Measurements from ENCODE around the gene PROSER3.
"Not testable (repeated sequence)": the region's sequence is repeated elsewhere in the genome, so short reads cannot be mapped to it uniquely, and the experiment has no call there.

Gene PROSER3

DNA sequence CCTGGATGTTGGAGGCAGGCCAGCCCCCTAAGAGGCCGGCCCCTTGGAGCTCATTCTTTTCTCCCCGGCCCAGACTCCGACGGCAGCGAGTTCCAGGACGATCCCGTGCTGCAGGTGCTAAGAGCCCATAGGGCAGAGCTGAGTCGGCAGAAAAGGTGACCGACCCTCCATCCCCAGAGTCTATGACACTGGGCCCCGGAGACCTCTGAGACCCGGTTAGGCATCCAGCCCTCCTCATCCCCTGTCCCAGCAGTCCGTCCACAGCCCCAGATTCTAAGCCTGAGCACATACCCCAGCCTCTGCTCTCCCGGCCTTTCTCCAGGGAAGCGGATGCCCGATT is 10.1 kb downstream of the PROSER3 start:
- in situ Hi-C loops (cut with MboI; ENCODE audit: low pct_unique_long_range_greater_than_20kb, low sequenced_read_pairs, unreplicated experiment) = no loop called here
- no peak for DNase-seq (ENCODE audit: low spot score)
- TF ChIP-seq CTCF (IDR thresholded peaks at IDR 0.05; ENCODE audit: extremely low read depth, insufficient read depth, missing control alignments) = no peak

GRCh38 chr19:35772362-35772761 is 14.4 kb downstream of the PROSER3 start:
- in situ Hi-C loops (cut with MboI; ENCODE audit: low pct_unique_long_range_greater_than_20kb, low sequenced_read_pairs, unreplicated experiment); DNase-seq (ENCODE audit: low spot score): not testable (repeated sequence)

GRCh38 chr19:35773020-35773806 is 15.2 kb downstream of the PROSER3 start:
- TF ChIP-seq CTCF (IDR thresholded peaks at IDR 0.05; ENCODE audit: extremely low read depth, insufficient read depth, missing control alignments) = no peak
- no peak for DNase-seq (ENCODE audit: low spot score)
- in situ Hi-C loops (cut with MboI; ENCODE audit: low pct_unique_long_range_greater_than_20kb, low sequenced_read_pairs, unreplicated experiment) = no loop called here

DNA sequence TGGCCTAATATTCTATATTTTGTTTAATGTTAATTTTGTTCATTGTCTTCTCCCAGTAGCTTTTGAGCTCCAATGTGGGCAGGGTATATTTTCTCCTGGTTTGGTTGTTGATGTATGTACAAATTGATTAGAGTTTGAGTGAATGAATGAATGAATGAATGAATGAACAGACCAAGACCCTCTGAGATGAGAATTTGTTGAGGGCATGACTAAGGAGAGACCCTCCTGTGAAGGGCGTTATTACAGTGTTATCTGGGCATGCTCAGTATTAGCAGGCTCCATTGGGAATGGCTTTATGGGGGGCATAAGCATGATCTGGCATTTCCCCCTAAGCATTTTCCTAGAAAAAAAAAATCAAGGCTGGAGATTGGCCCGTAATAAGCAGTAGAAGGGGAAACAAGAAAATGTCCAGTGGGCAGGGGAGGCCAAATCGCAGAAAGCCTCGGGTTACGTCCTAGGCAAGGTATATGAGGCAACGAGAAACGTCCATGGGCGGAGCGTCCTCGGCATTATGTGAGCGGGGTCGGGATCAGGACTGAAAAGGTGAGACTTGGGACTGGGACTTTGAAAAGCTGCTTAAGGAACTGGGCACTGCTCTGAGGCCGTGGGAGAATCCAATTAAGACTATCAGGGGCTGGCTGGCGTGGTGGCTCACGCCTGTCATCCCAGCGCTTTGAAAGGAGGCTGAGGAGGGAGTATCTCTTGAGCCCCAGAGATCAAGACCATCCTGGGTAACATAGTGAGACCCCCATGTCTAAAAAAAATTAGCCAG is 16.5 kb downstream of the PROSER3 start:
- in situ Hi-C loops (cut with MboI; ENCODE audit: low pct_unique_long_range_greater_than_20kb, low sequenced_read_pairs, unreplicated experiment) = no loop called here
- no peak for TF ChIP-seq CTCF (IDR thresholded peaks at IDR 0.05; ENCODE audit: extremely low read depth, insufficient read depth, missing control alignments)
- no peak for DNase-seq (ENCODE audit: low spot score)

DNA sequence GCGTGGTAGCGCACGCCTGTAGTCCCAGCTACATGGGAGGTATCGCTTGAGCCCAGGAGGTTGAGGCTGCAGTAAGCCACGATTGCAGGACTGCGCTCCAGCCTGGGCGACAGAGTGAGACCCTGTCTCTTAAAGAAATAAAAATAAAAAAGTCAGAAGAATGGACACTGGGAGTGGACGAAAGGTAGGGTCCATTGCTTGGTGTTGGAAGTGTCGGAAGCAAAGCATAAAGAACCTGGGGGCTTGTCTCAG is 17.0 kb downstream of the PROSER3 start:
- TF ChIP-seq CTCF (IDR thresholded peaks at IDR 0.05; ENCODE audit: extremely low read depth, insufficient read depth, missing control alignments) = no peak
- in situ Hi-C loops (cut with MboI; ENCODE audit: low pct_unique_long_range_greater_than_20kb, low sequenced_read_pairs, unreplicated experiment) = no loop called here
- DNase-seq (ENCODE audit: low spot score) = no peak

DNA sequence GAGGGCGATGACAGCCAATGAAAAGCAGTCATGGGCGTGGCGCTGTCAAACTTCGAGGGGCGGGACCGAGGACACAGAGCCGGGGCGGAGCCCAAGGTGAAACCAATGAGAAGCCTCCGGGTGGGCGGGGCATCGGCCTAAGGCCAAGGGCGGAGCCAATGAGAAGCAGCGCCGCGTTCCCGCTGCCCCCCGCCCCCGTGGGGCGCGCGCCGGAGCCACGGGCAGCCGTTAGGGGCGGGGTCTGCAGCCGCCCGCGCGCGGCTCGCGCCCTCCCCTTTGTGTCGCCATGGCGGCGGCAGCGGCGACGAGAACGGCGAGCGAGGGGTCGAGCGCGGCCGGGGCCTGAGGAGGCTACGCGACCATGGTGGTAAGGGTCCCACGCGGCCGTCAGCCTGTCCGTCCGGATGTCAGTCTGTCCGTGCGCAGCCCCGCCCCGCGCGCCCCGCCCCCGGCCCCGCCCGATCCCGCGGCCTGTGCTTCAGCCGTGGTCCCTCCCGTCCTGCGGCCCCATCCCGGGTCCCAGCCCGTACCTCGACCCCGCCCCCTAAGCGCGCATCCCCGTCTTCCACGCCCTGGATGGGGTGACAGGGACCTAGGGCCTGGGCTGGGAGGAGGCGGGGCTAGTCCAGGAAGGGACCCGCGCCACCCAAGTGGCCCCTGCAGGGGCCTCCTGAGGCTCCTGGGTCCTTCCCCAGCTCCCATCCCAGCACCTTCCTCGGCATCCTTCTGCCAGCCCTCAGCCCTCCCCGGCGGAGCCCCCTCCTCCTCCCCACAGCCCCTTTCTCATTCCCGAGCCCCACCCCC is 17.5 kb downstream of the PROSER3 start, which contains the start of gene ARHGAP33:
Gene ARHGAP33, plus strand, starts transcription at position 267 of the 804 bp plus-strand sequence. Its CDS starts 95 bp downstream, at position 362.
- in situ Hi-C loops (cut with MboI; ENCODE audit: low pct_unique_long_range_greater_than_20kb, low sequenced_read_pairs, unreplicated experiment) = no loop called here
- TF ChIP-seq CTCF (IDR thresholded peaks at IDR 0.05; ENCODE audit: extremely low read depth, insufficient read depth, missing control alignments) = no peak
- peak; percentile 100 for DNase-seq (ENCODE audit: low spot score)
